Measurements from ENCODE around the gene SERPINE3.

DNA sequence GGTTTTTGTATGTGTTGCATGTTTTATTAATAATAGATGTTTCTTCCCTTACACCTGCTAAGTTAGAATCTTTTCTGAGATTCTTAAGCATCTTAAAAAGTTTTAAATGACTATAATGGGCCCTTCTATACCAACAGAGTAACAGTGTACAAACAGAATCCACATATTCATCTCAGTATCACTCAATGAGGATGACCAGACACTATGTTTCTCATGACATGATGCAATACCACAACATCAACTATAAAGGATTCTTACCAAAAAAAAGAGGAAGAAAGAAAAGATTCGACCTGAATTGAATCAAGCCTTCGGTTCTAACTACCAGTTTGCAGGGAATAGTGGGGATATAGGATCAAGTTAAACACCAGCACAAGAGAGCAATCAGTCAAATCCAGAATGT lies 56.9 kb downstream of the SERPINE3 start:
- no peak for TF ChIP-seq CTCF (conservative IDR thresholded peaks at IDR 0.05 in 1 of 2, IDR thresholded peaks at IDR 0.05 in 1 of 2; ENCODE audit: extremely low read depth in 1 of 2, insufficient read depth in 1 of 2, low read depth in 1 of 2, low read length in 2 of 2)
- TF ChIP-seq EZH2 (IDR thresholded peaks at IDR 0.05; ENCODE audit: borderline replicate concordance, low read length): no peak

Data from mammary epithelial cell (primary cell).